HepG2 (cell line): ENCODE results near the gene NBPF3.

ENCODE experiments used
- CEBPG ChIP-seq: IDR thresholded peaks from 2 replicates; pipeline ENCODE4 v1.6.1; 2016
- CENPBD1 ChIP-seq: sonication (generic); formaldehyde crosslinking; IDR thresholded peaks from 2 replicates; pipeline ENCODE4 v1.8.0; 2022; ENCODE audit warnings: missing genetic modification reagents, low read depth, mild to moderate bottlenecking, borderline replicate concordance
- EZH2 ChIP-seq: conservative IDR thresholded peaks from 2 replicates; pipeline ENCODE4 v1.6.1; 2012; ENCODE audit warnings: mild to moderate bottlenecking, low read depth, low read length, moderate library complexity
- POGZ ChIP-seq: sonication (generic); formaldehyde crosslinking; IDR thresholded peaks from 2 replicates; pipeline ENCODE4 v1.4.0; 2020; ENCODE audit warnings: mild to moderate bottlenecking, missing genetic modification reagents
- SMAD1 ChIP-seq: sonication (generic); formaldehyde crosslinking; IDR thresholded peaks from 2 replicates; pipeline ENCODE4 v1.4.0; 2020; ENCODE audit warnings: missing genetic modification reagents, low read depth, mild to moderate bottlenecking, borderline replicate concordance
- SP1 ChIP-seq, 2 experiments: fragments of 450-650 bp in 1 of 2; sonication (generic) in 1 of 2; formaldehyde crosslinking in 1 of 2; IDR thresholded peaks; 2 replicates each; pipeline versions ENCODE4 v1.4.0 to v1.6.1; 2016 to 2020; ENCODE audit warnings: missing genetic modification reagents in 1 of 2
- ZNF274 ChIP-seq: sonication (generic); formaldehyde crosslinking; IDR thresholded peaks from 2 replicates; pipeline ENCODE4 v1.5.1; 2020; ENCODE audit warnings: mild to moderate bottlenecking, missing genetic modification reagents
- ZNF3 ChIP-seq: IDR thresholded peaks from 2 replicates; pipeline ENCODE4 v1.7.0; 2017; ENCODE audit warnings: inconsistent platforms
- ZNF775 ChIP-seq: sonication (generic); formaldehyde crosslinking; IDR thresholded peaks from 2 replicates; pipeline ENCODE4 v1.4.0; 2020; ENCODE audit warnings: missing genetic modification reagents, mild to moderate bottlenecking, moderate library complexity, borderline replicate concordance
- TF ChIP-seq, protein P1 (sequence below): sonication (generic); formaldehyde crosslinking; IDR thresholded peaks from 2 replicates; pipeline ENCODE4 v1.8.1; 2023; ENCODE audit warnings: missing genetic modification reagents, mild to moderate bottlenecking, borderline replicate concordance
- TF ChIP-seq, protein P2 (sequence below): sonication (generic); formaldehyde crosslinking; IDR thresholded peaks from 2 replicates; pipeline ENCODE4 v1.5.0; 2020; ENCODE audit warnings: mild to moderate bottlenecking, missing genetic modification reagents, moderate library complexity

GRCh38 chr1:21437341-21437640 lies 2.6 kb upstream of the NBPF3 start:
- TF ChIP-seq ZNF775 (CRISPR knock-in tag) (no peak), CEBPG (no peak), ZNF274 (CRISPR knock-in tag) (no peak), EZH2 (no peak), SP1 (IDR thresholded peaks at IDR 0.05) (no peak), SP1 (CRISPR knock-in tag; IDR thresholded peaks at IDR 0.05) (no peak), ZNF3 (CRISPR knock-in tag) (no peak), CENPBD1 (CRISPR knock-in tag) (no peak), POGZ (CRISPR knock-in tag) (no peak), SMAD1 (CRISPR knock-in tag) (no peak)
- TF ChIP-seq, protein P1, sequence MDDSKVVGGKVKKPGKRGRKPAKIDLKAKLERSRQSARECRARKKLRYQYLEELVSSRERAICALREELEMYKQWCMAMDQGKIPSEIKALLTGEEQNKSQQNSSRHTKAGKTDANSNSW (CRISPR knock-in tag), result no peak
- TF ChIP-seq, protein P2, sequence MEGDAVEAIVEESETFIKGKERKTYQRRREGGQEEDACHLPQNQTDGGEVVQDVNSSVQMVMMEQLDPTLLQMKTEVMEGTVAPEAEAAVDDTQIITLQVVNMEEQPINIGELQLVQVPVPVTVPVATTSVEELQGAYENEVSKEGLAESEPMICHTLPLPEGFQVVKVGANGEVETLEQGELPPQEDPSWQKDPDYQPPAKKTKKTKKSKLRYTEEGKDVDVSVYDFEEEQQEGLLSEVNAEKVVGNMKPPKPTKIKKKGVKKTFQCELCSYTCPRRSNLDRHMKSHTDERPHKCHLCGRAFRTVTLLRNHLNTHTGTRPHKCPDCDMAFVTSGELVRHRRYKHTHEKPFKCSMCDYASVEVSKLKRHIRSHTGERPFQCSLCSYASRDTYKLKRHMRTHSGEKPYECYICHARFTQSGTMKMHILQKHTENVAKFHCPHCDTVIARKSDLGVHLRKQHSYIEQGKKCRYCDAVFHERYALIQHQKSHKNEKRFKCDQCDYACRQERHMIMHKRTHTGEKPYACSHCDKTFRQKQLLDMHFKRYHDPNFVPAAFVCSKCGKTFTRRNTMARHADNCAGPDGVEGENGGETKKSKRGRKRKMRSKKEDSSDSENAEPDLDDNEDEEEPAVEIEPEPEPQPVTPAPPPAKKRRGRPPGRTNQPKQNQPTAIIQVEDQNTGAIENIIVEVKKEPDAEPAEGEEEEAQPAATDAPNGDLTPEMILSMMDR (CRISPR knock-in tag), result no peak
